H1 (cell line): Measurements from ENCODE around the gene TAOK1.

Source experiments
- ASH2L ChIP-seq: fragments of 200-600, 300-600 bp; sonication (generic); IDR thresholded peaks from one replicate; pipeline ENCODE4 v1.7.1; 2017; ENCODE audit warnings: low read length
- BRCA1 ChIP-seq: IDR thresholded peaks from 2 replicates; pipeline ENCODE4 v1.6.1; 2012; ENCODE audit warnings: low read depth, low read length, improper control_type of control experiment
- POLR2AphosphoS5 ChIP-seq: IDR thresholded peaks from 2 replicates; pipeline ENCODE4 v1.6.1; 2011; ENCODE audit warnings: low read depth, low read length
- RNF2 ChIP-seq: fragments of 200-900, 300-1000 bp; sonication (generic); IDR thresholded peaks from 2 replicates; pipeline ENCODE4 v1.7.1; 2016; ENCODE audit warnings: borderline replicate concordance, low read depth, mild to moderate bottlenecking, antibody characterized with exemption, low read length; ENCODE audit not compliant: poor library complexity, severe bottlenecking; ENCODE audit errors: missing control alignments
- SRF ChIP-seq: IDR thresholded peaks from 2 replicates; pipeline ENCODE4 v1.6.1; 2011; ENCODE audit warnings: mild to moderate bottlenecking, low read depth, low read length, moderate library complexity
- TAF1 ChIP-seq: IDR thresholded peaks from 2 replicates; pipeline ENCODE4 v1.6.1; 2011; ENCODE audit warnings: mild to moderate bottlenecking, low read depth, low read length
- YY1 ChIP-seq: IDR thresholded peaks from 2 replicates; pipeline ENCODE4 v1.6.1; 2011; ENCODE audit warnings: low read depth, mild to moderate bottlenecking, low read length
- ZNF274 ChIP-seq: IDR thresholded peaks from 2 replicates; pipeline ENCODE4 v1.7.0; 2012; ENCODE audit warnings: low read length, borderline replicate concordance; ENCODE audit errors: extremely low read depth
- TF ChIP-seq, protein P1 (sequence below), 3 experiments: IDR thresholded peaks; 1 replicate in 2 of 3; 2 replicates in 1 of 3; pipeline versions ENCODE4 v1.5.1 to v1.6.1; 2011; ENCODE audit warnings: low read length in 3 of 3, mild to moderate bottlenecking in 3 of 3, inconsistent platforms in 2 of 3, low read depth in 1 of 3, moderate library complexity in 1 of 3; ENCODE audit not compliant: insufficient read depth in 1 of 3; ENCODE audit errors: control extremely low read depth in 1 of 3
- TF ChIP-seq, protein P2 (sequence below): IDR thresholded peaks from 2 replicates; pipeline ENCODE4 v1.6.1; 2012; ENCODE audit warnings: inconsistent platforms

DNA sequence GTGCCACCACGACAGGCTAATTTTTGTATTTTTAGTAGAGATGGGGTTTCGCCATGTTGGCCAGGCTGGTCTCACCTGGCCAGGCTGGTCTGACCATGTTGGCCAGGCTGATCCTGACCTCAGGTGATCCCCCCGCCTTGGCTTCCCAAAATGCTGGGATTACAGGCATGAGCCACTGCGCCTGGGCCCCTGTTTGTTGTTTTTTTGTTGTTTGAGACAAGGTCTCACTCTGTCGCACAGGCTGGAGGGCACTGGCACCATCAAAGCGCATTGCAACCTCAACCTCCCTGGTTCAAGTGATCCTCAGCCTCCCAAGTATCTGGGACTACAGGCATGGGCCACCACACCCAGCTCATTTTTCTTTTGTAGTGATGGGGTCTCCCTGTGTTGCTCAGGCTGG, 43.7 kb upstream of the TAOK1 start:
- no peak for TF ChIP-seq YY1
- TF ChIP-seq, protein P1, sequence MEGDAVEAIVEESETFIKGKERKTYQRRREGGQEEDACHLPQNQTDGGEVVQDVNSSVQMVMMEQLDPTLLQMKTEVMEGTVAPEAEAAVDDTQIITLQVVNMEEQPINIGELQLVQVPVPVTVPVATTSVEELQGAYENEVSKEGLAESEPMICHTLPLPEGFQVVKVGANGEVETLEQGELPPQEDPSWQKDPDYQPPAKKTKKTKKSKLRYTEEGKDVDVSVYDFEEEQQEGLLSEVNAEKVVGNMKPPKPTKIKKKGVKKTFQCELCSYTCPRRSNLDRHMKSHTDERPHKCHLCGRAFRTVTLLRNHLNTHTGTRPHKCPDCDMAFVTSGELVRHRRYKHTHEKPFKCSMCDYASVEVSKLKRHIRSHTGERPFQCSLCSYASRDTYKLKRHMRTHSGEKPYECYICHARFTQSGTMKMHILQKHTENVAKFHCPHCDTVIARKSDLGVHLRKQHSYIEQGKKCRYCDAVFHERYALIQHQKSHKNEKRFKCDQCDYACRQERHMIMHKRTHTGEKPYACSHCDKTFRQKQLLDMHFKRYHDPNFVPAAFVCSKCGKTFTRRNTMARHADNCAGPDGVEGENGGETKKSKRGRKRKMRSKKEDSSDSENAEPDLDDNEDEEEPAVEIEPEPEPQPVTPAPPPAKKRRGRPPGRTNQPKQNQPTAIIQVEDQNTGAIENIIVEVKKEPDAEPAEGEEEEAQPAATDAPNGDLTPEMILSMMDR (IDR thresholded peaks at IDR 0.05; ENCODE audit: control extremely low read depth in 1 of 3, insufficient read depth in 1 of 3, low read depth in 1 of 3, low read length in 3 of 3): no peak
- TF ChIP-seq TAF1: no peak
- TF ChIP-seq POLR2AphosphoS5: no peak
- TF ChIP-seq SRF: no peak
- TF ChIP-seq BRCA1: no peak
- TF ChIP-seq, protein P2, sequence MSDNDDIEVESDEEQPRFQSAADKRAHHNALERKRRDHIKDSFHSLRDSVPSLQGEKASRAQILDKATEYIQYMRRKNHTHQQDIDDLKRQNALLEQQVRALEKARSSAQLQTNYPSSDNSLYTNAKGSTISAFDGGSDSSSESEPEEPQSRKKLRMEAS: no peak
- no peak for TF ChIP-seq RNF2
- no peak for TF ChIP-seq ASH2L
- TF ChIP-seq ZNF274: no peak
